ENCODE results near the gene FEM1C. TPM values are rescaled to one million over a fixed set of nuclear protein-coding genes. Genes with fewer than 3 reads are reported as not detected.
A peak's percentile ranks its signal among the peaks of the same experiment; 100 is the strongest.

Gene FEM1C
- total RNA-seq, 1 experiment from 2014 or later = 16.8 TPM

- no peak overlapping the region for H3K27ac ChIP-seq (ENCODE audit: low read length)
- H3K9me2 ChIP-seq (replicated peaks; ENCODE audit: insufficient read depth, low read length) = no peaks in the 10 kb centered on the region
- no peaks in the 10 kb centered on the region for H3K79me2 ChIP-seq (ENCODE audit: low read length)
- no peak overlapping the region for H3K4me3 ChIP-seq (ENCODE audit: low read length)
- H4K20me1 ChIP-seq (ENCODE audit: insufficient read depth, low read depth, low read length) = no peaks in the 10 kb centered on the region
- no peak for DNase-seq
- H3K9ac ChIP-seq (ENCODE audit: low read length) = no peak overlapping the region
- peaks cover 3% of the 10 kb centered on the region for H3K4me1 ChIP-seq (ENCODE audit: low read length)
- no peaks in the 10 kb centered on the region for H3K27me3 ChIP-seq (ENCODE audit: low read length)
- no peaks in the 10 kb centered on the region for H3K9me3 ChIP-seq (ENCODE audit: low read length)
- H3K4me2 ChIP-seq (ENCODE audit: low read depth, low read length, poor library complexity, severe bottlenecking) = no peak overlapping the region
- H3K36me3 ChIP-seq (ENCODE audit: insufficient read depth, low read length) = no peaks in the 10 kb centered on the region
- H2AFZ ChIP-seq (ENCODE audit: low read length) = no peak overlapping the region
Observed at GRCh38 chr5:115555084-115555633, 10.6 kb upstream of the FEM1C start.

- H4K20me1 ChIP-seq (ENCODE audit: insufficient read depth, low read depth, low read length) = no peaks in the 10 kb centered on the region
- H3K27ac ChIP-seq (ENCODE audit: low read length) = no peak overlapping the region
- no peak for DNase-seq
- no peaks in the 10 kb centered on the region for H3K79me2 ChIP-seq (ENCODE audit: low read length)
- peaks cover 5% of the 10 kb centered on the region for H3K4me1 ChIP-seq (ENCODE audit: low read length)
- H3K4me2 ChIP-seq (ENCODE audit: low read depth, low read length, poor library complexity, severe bottlenecking) = no peak overlapping the region
- H3K9me2 ChIP-seq (replicated peaks; ENCODE audit: insufficient read depth, low read length) = no peaks in the 10 kb centered on the region
- H3K4me3 ChIP-seq (ENCODE audit: low read length) = no peak overlapping the region
- H3K36me3 ChIP-seq (ENCODE audit: insufficient read depth, low read length) = no peaks in the 10 kb centered on the region
- no peak overlapping the region for H3K9ac ChIP-seq (ENCODE audit: low read length)
- no peak overlapping the region for H2AFZ ChIP-seq (ENCODE audit: low read length)
- no peaks in the 10 kb centered on the region for H3K9me3 ChIP-seq (ENCODE audit: low read length)
- H3K27me3 ChIP-seq (ENCODE audit: low read length) = no peaks in the 10 kb centered on the region
Observed at GRCh38 chr5:115553082-115553481, 8.5 kb upstream of the FEM1C start.

- Histone ChIP-seq H3K9ac (ENCODE audit: low read length) (no peak overlapping the region), H3K79me2 (ENCODE audit: low read length) (no peaks in the 10 kb centered on the region), H3K4me3 (ENCODE audit: low read length) (no peak overlapping the region), H3K9me3 (ENCODE audit: low read length) (no peaks in the 10 kb centered on the region), H3K27me3 (ENCODE audit: low read length) (no peaks in the 10 kb centered on the region), H3K9me2 (replicated peaks; ENCODE audit: insufficient read depth, low read length) (no peaks in the 10 kb centered on the region), H4K20me1 (ENCODE audit: insufficient read depth, low read depth, low read length) (no peaks in the 10 kb centered on the region), H3K4me2 (ENCODE audit: low read depth, low read length, poor library complexity, severe bottlenecking) (no peak overlapping the region), H3K36me3 (ENCODE audit: insufficient read depth, low read length) (no peaks in the 10 kb centered on the region), H3K4me1 (ENCODE audit: low read length) (peaks cover 5% of the 10 kb centered on the region), H3K27ac (ENCODE audit: low read length) (no peak overlapping the region), H2AFZ (ENCODE audit: low read length) (0 out of 2 replicates have a peak overlapping the region, but pooled peaks have one; percentile 49)
- DNase-seq = no peak
Observed at GRCh38 chr5:115551415-115551814, 6.8 kb upstream of the FEM1C start.

GRCh38 chr5:115549154-115549553 is 4.6 kb upstream of the FEM1C start:
- DNase-seq = peak; percentile 81
- Histone ChIP-seq H3K9ac (ENCODE audit: low read length) (no peak overlapping the region), H3K4me3 (ENCODE audit: low read length) (no peak overlapping the region), H3K9me2 (replicated peaks; ENCODE audit: insufficient read depth, low read length) (no peaks in the 10 kb centered on the region), H3K36me3 (ENCODE audit: insufficient read depth, low read length) (no peaks in the 10 kb centered on the region), H3K4me2 (ENCODE audit: low read depth, low read length, poor library complexity, severe bottlenecking) (no peak overlapping the region), H4K20me1 (ENCODE audit: insufficient read depth, low read depth, low read length) (no peaks in the 10 kb centered on the region), H2AFZ (ENCODE audit: low read length) (peak overlapping the region; percentile 68), H3K27me3 (ENCODE audit: low read length) (no peaks in the 10 kb centered on the region), H3K4me1 (ENCODE audit: low read length) (peaks cover 9% of the 10 kb centered on the region), H3K27ac (ENCODE audit: low read length) (no peak overlapping the region), H3K9me3 (ENCODE audit: low read length) (peaks cover 7% of the 10 kb centered on the region), H3K79me2 (ENCODE audit: low read length) (peaks cover 2% of the 10 kb centered on the region; the same call in 1 of the 2 replicates)

GRCh38 chr5:115548683-115549082 is 4.1 kb upstream of the FEM1C start:
- Histone ChIP-seq H3K27me3 (ENCODE audit: low read length) (no peaks in the 10 kb centered on the region), H3K4me2 (ENCODE audit: low read depth, low read length, poor library complexity, severe bottlenecking) (no peak overlapping the region), H2AFZ (ENCODE audit: low read length) (no peak overlapping the region; the same call in 1 of the 2 replicates), H3K9ac (ENCODE audit: low read length) (no peak overlapping the region), H3K9me2 (replicated peaks; ENCODE audit: insufficient read depth, low read length) (no peaks in the 10 kb centered on the region), H3K27ac (ENCODE audit: low read length) (no peak overlapping the region), H3K4me3 (ENCODE audit: low read length) (no peak overlapping the region), H3K9me3 (ENCODE audit: low read length) (peaks cover 7% of the 10 kb centered on the region), H4K20me1 (ENCODE audit: insufficient read depth, low read depth, low read length) (no peaks in the 10 kb centered on the region), H3K79me2 (ENCODE audit: low read length) (peaks cover 7% of the 10 kb centered on the region), H3K36me3 (ENCODE audit: insufficient read depth, low read length) (no peaks in the 10 kb centered on the region), H3K4me1 (ENCODE audit: low read length) (peaks cover 9% of the 10 kb centered on the region)
- DNase-seq = no peak

GRCh38 chr5:115545351-115545882 is 842 bp upstream of the FEM1C start:
- peaks cover 7% of the 10 kb centered on the region for H3K9me3 ChIP-seq (ENCODE audit: low read length)
- H3K4me2 ChIP-seq (ENCODE audit: low read depth, low read length, poor library complexity, severe bottlenecking) = peak overlapping the region; percentile 71
- H3K27ac ChIP-seq (ENCODE audit: low read length) = no peak overlapping the region
- H2AFZ ChIP-seq (ENCODE audit: low read length) = peak overlapping the region; percentile 91
- peaks cover 28% of the 10 kb centered on the region for H3K36me3 ChIP-seq (ENCODE audit: insufficient read depth, low read length)
- H3K79me2 ChIP-seq (ENCODE audit: low read length) = peaks cover 40% of the 10 kb centered on the region
- H3K27me3 ChIP-seq (ENCODE audit: low read length) = no peaks in the 10 kb centered on the region
- H3K4me3 ChIP-seq (ENCODE audit: low read length) = peak overlapping the region; percentile 52; the same call in 1 of the 2 replicates
- H3K9ac ChIP-seq (ENCODE audit: low read length) = peak overlapping the region; percentile 58
- peaks cover 22% of the 10 kb centered on the region for H4K20me1 ChIP-seq (ENCODE audit: insufficient read depth, low read depth, low read length)
- no peaks in the 10 kb centered on the region for H3K9me2 ChIP-seq (replicated peaks; ENCODE audit: insufficient read depth, low read length)
- H3K4me1 ChIP-seq (ENCODE audit: low read length) = peaks cover 39% of the 10 kb centered on the region
- no peak for DNase-seq

- H3K4me2 ChIP-seq (ENCODE audit: low read depth, low read length, poor library complexity, severe bottlenecking) = peak overlapping the region; percentile 80
- H3K4me3 ChIP-seq (ENCODE audit: low read length) = peak overlapping the region; percentile 92
- H3K27me3 ChIP-seq (ENCODE audit: low read length) = no peaks in the 10 kb centered on the region
- H3K9me3 ChIP-seq (ENCODE audit: low read length) = peaks cover 7% of the 10 kb centered on the region
- peak; percentile 81 for DNase-seq
- H3K79me2 ChIP-seq (ENCODE audit: low read length) = peaks cover 53% of the 10 kb centered on the region
- H3K27ac ChIP-seq (ENCODE audit: low read length) = peak overlapping the region; percentile 84
- peaks cover 42% of the 10 kb centered on the region for H3K36me3 ChIP-seq (ENCODE audit: insufficient read depth, low read length)
- H3K9me2 ChIP-seq (replicated peaks; ENCODE audit: insufficient read depth, low read length) = no peaks in the 10 kb centered on the region
- peaks cover 22% of the 10 kb centered on the region for H4K20me1 ChIP-seq (ENCODE audit: insufficient read depth, low read depth, low read length)
- peak overlapping the region; percentile 94 for H3K9ac ChIP-seq (ENCODE audit: low read length)
- H3K4me1 ChIP-seq (ENCODE audit: low read length) = peaks cover 44% of the 10 kb centered on the region
- peak overlapping the region; percentile 53; the same call in 1 of the 2 replicates for H2AFZ ChIP-seq (ENCODE audit: low read length)
Observed at GRCh38 chr5:115544043-115544435, 536 bp downstream of the FEM1C start.

- Histone ChIP-seq H3K4me1 (ENCODE audit: low read length) (peaks cover 49% of the 10 kb centered on the region), H3K79me2 (ENCODE audit: low read length) (peaks cover 59% of the 10 kb centered on the region), H3K9ac (ENCODE audit: low read length) (peak overlapping the region; percentile 94), H3K27ac (ENCODE audit: low read length) (peak overlapping the region; percentile 84), H3K4me2 (ENCODE audit: low read depth, low read length, poor library complexity, severe bottlenecking) (peak overlapping the region; percentile 80), H2AFZ (ENCODE audit: low read length) (no peak overlapping the region), H3K4me3 (ENCODE audit: low read length) (peak overlapping the region; percentile 92), H3K9me3 (ENCODE audit: low read length) (peaks cover 7% of the 10 kb centered on the region), H3K9me2 (replicated peaks; ENCODE audit: insufficient read depth, low read length) (no peaks in the 10 kb centered on the region), H4K20me1 (ENCODE audit: insufficient read depth, low read depth, low read length) (peaks cover 22% of the 10 kb centered on the region), H3K27me3 (ENCODE audit: low read length) (no peaks in the 10 kb centered on the region), H3K36me3 (ENCODE audit: insufficient read depth, low read length) (peaks cover 47% of the 10 kb centered on the region)
- DNase-seq = peak; percentile 54
Observed at GRCh38 chr5:115543365-115544042, 1.1 kb downstream of the FEM1C start.
